SU-DHL-6 (cell line): ENCODE results near the gene RNF19B.
"Not testable (repeated sequence)": the region's sequence is repeated elsewhere in the genome, so short reads cannot be mapped to it uniquely, and the experiment has no call there.

Experiments used
- H2AFZ ChIP-seq: fragments of 200-600 bp; sonication (generic); 2 replicates; pipeline ENCODE4 v1.6.1; 2014; ENCODE audit warnings: low read depth, mild to moderate bottlenecking, moderate library complexity, mixed read lengths, antibody characterized with exemption, low read length; ENCODE audit not compliant: severe bottlenecking
- H3F3A ChIP-seq: fragments of 200-600 bp; shearing (Covaris generic); 2 replicates; pipeline ENCODE4 v1.6.0; 2016; ENCODE audit warnings: antibody characterized with exemption, mild to moderate bottlenecking; ENCODE audit not compliant: insufficient read depth
- H3K27ac ChIP-seq: fragments of 200-600 bp; sonication (generic); 2 replicates; pipeline ENCODE4 v1.5.1; 2016; ENCODE audit warnings: low read depth, mild to moderate bottlenecking, low read length, moderate library complexity, mixed read lengths
- H3K27me3 ChIP-seq: fragments of 200-600 bp; sonication (generic), shearing (Covaris generic); 2 replicates; pipeline ENCODE4 v1.6.0; 2014; ENCODE audit warnings: mild to moderate bottlenecking, low read length
- H3K36me3 ChIP-seq: fragments of 200-600 bp; sonication (generic); 2 replicates; pipeline ENCODE4 v1.6.1; 2014; ENCODE audit warnings: mild to moderate bottlenecking, low read length, mixed read lengths
- H3K4me2 ChIP-seq: fragments of 300-600, 200-600 bp; shearing (Covaris generic), sonication (generic); 2 replicates; pipeline ENCODE4 v1.6.0; 2014; ENCODE audit warnings: low read length, low read depth, mild to moderate bottlenecking; ENCODE audit not compliant: poor library complexity, severe bottlenecking
- H3K4me3 ChIP-seq: fragments of 200-600 bp; sonication (generic); 2 replicates; pipeline ENCODE4 v1.5.1; 2014; ENCODE audit warnings: antibody characterized with exemption, low read length, mild to moderate bottlenecking, mixed read lengths; ENCODE audit not compliant: insufficient read depth, poor library complexity, severe bottlenecking
- H3K79me2 ChIP-seq: fragments of 200-600 bp; sonication (generic); 2 replicates; pipeline ENCODE4 v1.6.1; 2014; ENCODE audit warnings: mild to moderate bottlenecking, low read length, moderate library complexity; ENCODE audit not compliant: insufficient read depth
- H3K9ac ChIP-seq: fragments of 200-600 bp; sonication (generic); 2 replicates; pipeline ENCODE4 v1.7.0; 2014; ENCODE audit warnings: mild to moderate bottlenecking, low read length
- H3K9me2 ChIP-seq: fragments of 200-600 bp; sonication (generic); replicated peaks from 2 replicates; pipeline ENCODE4 v1.6.1; 2014; ENCODE audit warnings: low read length; ENCODE audit not compliant: insufficient read depth
- H3K9me3 ChIP-seq: fragments of 200-600 bp; sonication (generic); 2 replicates; pipeline ENCODE4 v1.6.1; 2014; ENCODE audit warnings: low read length, mixed read lengths; ENCODE audit not compliant: insufficient read depth
- H4K20me1 ChIP-seq: fragments of 200-600 bp; sonication (generic); 2 replicates; pipeline ENCODE4 v1.6.1; 2014; ENCODE audit warnings: low read depth, mild to moderate bottlenecking, antibody characterized with exemption, low read length, moderate library complexity, mixed read lengths
- EZH2phosphoT487 ChIP-seq: fragments of 200-600 bp; sonication (generic), shearing (Covaris generic); conservative IDR thresholded peaks from 2 replicates; pipeline ENCODE4 v1.6.1; 2018; ENCODE audit warnings: mild to moderate bottlenecking, antibody characterized with exemption, low read length, moderate library complexity, mixed read lengths
- TF ChIP-seq, protein P1 (sequence below): fragments of 200-600 bp; sonication (generic); IDR thresholded peaks from one replicate; pipeline ENCODE4 v1.5.1; 2017; ENCODE audit warnings: antibody characterized with exemption, mild to moderate bottlenecking, low read length, moderate library complexity; ENCODE audit not compliant: insufficient read depth, poor library complexity, severe bottlenecking

RNF19B gene

DNA sequence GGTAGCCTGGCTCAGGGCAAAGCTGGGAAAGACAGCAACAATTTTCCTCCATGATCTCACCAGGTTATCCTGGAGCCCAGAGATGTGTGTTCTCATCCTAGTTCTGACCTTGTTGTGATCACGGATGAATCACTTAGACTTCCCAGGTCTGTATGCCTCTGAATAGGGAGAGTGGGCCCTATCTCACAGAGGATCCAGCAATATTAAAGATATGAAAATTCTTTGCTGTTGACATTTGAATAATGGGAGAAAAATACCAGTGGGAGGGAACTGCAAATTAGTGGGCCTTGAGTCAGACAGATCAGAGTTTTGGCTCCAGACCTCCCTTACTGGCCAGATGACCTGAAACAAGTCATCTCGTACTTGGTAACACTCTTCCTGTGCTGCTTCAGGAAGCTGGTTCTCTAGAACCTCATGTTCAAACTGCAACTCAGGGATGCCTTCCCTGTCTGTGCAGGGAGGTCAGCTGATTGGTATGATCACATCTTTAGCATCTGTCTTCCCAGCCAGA lies 32.8 kb upstream of the RNF19B start:
- H3K27me3 ChIP-seq: no peaks in the 10 kb centered on the region

GRCh38 chr1:32993324-32993636 lies 28.7 kb upstream of the RNF19B start:
- H4K20me1 ChIP-seq, H3K9ac ChIP-seq, H3K9me2 ChIP-seq, H3K36me3 ChIP-seq, H2AFZ ChIP-seq, H3K4me2 ChIP-seq, H3K27ac ChIP-seq, H3K9me3 ChIP-seq, H3K79me2 ChIP-seq, H3K27me3 ChIP-seq, H3K4me3 ChIP-seq, H3F3A ChIP-seq: not testable (repeated sequence)

More for the DNA sequence above, 32.8 kb upstream of the RNF19B start:
- Histone ChIP-seq H3K9ac (no peak overlapping the region), H3K9me2 (no peaks in the 10 kb centered on the region), H3K4me3 (no peak overlapping the region), H3K9me3 (no peaks in the 10 kb centered on the region), H3F3A (no peaks in the 10 kb centered on the region), H3K4me2 (no peak overlapping the region), H3K36me3 (no peaks in the 10 kb centered on the region), H3K27ac (no peak overlapping the region), H2AFZ (no peak overlapping the region), H4K20me1 (no peaks in the 10 kb centered on the region), H3K79me2 (no peaks in the 10 kb centered on the region)
- TF ChIP-seq, protein P1, sequence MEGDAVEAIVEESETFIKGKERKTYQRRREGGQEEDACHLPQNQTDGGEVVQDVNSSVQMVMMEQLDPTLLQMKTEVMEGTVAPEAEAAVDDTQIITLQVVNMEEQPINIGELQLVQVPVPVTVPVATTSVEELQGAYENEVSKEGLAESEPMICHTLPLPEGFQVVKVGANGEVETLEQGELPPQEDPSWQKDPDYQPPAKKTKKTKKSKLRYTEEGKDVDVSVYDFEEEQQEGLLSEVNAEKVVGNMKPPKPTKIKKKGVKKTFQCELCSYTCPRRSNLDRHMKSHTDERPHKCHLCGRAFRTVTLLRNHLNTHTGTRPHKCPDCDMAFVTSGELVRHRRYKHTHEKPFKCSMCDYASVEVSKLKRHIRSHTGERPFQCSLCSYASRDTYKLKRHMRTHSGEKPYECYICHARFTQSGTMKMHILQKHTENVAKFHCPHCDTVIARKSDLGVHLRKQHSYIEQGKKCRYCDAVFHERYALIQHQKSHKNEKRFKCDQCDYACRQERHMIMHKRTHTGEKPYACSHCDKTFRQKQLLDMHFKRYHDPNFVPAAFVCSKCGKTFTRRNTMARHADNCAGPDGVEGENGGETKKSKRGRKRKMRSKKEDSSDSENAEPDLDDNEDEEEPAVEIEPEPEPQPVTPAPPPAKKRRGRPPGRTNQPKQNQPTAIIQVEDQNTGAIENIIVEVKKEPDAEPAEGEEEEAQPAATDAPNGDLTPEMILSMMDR: no peak
- no peak for TF ChIP-seq EZH2phosphoT487

DNA sequence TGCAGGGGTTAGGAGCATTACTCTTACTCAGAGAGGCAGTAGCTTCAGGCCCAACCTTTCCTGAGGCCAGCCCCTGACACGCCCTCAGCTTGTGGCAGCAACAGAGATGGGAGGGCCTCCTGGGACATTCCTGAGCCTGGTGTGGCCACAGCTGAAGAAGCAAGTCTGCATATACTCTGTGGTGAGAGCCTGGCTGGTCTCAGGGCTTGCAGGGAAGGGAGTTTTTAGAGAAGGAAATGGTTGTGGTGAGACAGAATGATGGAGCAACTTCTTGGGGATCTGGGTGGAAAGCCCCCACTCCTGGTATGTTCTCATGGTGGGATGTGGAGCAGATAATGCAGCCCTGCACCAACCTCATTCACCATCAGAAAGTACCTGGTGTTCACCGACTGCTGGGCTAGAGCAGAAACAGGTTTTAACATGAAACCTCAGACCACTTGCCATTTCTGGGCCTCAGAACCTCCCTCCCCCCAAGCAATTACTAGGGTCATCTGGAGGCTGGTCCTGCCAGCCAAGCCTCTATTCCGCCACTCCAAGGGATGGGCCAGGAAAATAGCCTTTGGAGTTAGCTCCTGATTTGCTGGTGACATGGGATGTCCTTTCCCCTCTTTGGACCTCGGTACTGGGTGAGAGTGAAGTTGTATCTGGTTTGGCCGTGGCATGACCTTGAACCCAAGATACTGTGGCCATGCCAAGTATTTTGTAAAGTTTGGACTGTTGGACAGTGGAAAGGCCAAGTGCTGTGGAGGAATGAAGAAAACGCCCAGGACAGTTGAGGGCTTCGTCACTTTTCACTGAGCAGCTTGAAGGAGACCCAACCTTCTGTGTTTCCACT lies 28.1 kb upstream of the RNF19B start:
- H3K4me2 ChIP-seq: no peak overlapping the region
- H4K20me1 ChIP-seq: no peaks in the 10 kb centered on the region
- H3K4me3 ChIP-seq: no peak overlapping the region
- H3K9ac ChIP-seq: no peak overlapping the region
- H3K9me2 ChIP-seq: no peaks in the 10 kb centered on the region
- H3K27me3 ChIP-seq: no peaks in the 10 kb centered on the region
- no peaks in the 10 kb centered on the region for H3K9me3 ChIP-seq
- no peaks in the 10 kb centered on the region for H3K79me2 ChIP-seq
- no peak for TF ChIP-seq EZH2phosphoT487
- TF ChIP-seq, protein P1: no peak
- H3F3A ChIP-seq: no peaks in the 10 kb centered on the region
- H2AFZ ChIP-seq: no peak overlapping the region
- no peak overlapping the region for H3K27ac ChIP-seq
- no peaks in the 10 kb centered on the region for H3K36me3 ChIP-seq

DNA sequence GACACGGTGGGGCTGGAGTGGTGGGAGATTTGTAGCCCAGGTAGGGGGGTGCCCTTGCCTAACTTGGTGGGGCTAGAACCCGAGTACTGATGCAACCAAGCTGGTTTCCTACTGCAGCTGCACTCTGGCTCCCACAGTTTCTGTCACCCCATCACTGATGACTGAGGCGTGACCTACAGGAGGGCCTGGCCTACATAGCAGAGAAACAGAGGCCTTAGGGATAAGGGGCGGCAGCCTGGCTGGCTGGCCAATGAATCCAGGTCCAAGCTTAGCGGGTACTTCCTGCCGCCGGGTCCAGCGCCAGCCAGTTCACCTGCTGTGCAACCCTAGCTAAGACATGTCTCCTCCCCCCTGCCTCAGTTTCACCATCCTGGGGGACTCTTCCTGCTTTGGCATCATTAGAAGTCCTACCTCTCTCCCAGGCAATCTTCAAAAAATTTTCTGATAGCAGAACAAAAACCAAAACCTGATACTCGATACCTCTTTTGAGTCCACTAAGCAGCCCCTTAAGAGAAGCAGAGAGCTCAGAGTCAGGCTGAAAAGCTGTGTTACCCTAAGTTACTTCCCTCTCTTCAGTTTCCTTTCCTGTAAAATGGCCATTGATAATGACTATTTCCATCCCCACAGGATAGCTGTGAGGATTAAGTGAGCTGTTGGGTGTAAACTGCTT lies 27.3 kb upstream of the RNF19B start:
- H2AFZ ChIP-seq: no peak overlapping the region
- no peaks in the 10 kb centered on the region for H3K27me3 ChIP-seq
- no peaks in the 10 kb centered on the region for H3K9me2 ChIP-seq
- no peak overlapping the region for H3K4me3 ChIP-seq
- H3K9ac ChIP-seq: no peak overlapping the region
- no peaks in the 10 kb centered on the region for H4K20me1 ChIP-seq
- TF ChIP-seq, protein P1: no peak
- no peak for TF ChIP-seq EZH2phosphoT487
- no peak overlapping the region for H3K27ac ChIP-seq
- H3K36me3 ChIP-seq: no peaks in the 10 kb centered on the region
- no peak overlapping the region for H3K4me2 ChIP-seq
- no peaks in the 10 kb centered on the region for H3K79me2 ChIP-seq
- H3F3A ChIP-seq: no peaks in the 10 kb centered on the region
- no peaks in the 10 kb centered on the region for H3K9me3 ChIP-seq
